Measurements from ENCODE around the gene KCTD10.

Gene KCTD10

GRCh38 chr12:109494348-109494881, 17.3 kb upstream of the KCTD10 start:
- no peaks in the 10 kb centered on the region for H3K27me3 ChIP-seq (replicated peaks)
- in situ Hi-C loops (cut with HindIII; ENCODE audit: low pct_ligation_motif_present, low sequenced_read_pairs): no loop called here
- no peak overlapping the region for H3K27ac ChIP-seq
- H3K36me3 ChIP-seq (replicated peaks): peaks cover 19% of the 10 kb centered on the region
- TF ChIP-seq CTCF (IDR thresholded peaks at IDR 0.05; ENCODE audit: low read depth, low read length, missing control alignments): no peak
- DNase-seq: no peak
- H3K4me3 ChIP-seq (ENCODE audit: low read depth, low read length): no peak overlapping the region

- no peaks in the 10 kb centered on the region for H3K27me3 ChIP-seq (replicated peaks)
- DNase-seq: no peak
- no peak for TF ChIP-seq CTCF (IDR thresholded peaks at IDR 0.05; ENCODE audit: low read depth, low read length, missing control alignments)
- in situ Hi-C loops (cut with HindIII; ENCODE audit: low pct_ligation_motif_present, low sequenced_read_pairs): no loop called here
- H3K4me3 ChIP-seq (ENCODE audit: low read depth, low read length): no peak overlapping the region
- no peak overlapping the region for H3K27ac ChIP-seq
- peaks cover 21% of the 10 kb centered on the region for H3K36me3 ChIP-seq (replicated peaks)
Measured at GRCh38 chr12:109493938-109494337, 16.8 kb upstream of the KCTD10 start.

GRCh38 chr12:109493090-109493489, 16.0 kb upstream of the KCTD10 start:
- Histone ChIP-seq H3K27me3 (replicated peaks) (no peaks in the 10 kb centered on the region), H3K4me3 (ENCODE audit: low read depth, low read length) (no peak overlapping the region), H3K36me3 (replicated peaks) (peaks cover 25% of the 10 kb centered on the region), H3K27ac (no peak overlapping the region)
- in situ Hi-C loops (cut with HindIII; ENCODE audit: low pct_ligation_motif_present, low sequenced_read_pairs): no loop called here
- no peak for DNase-seq
- TF ChIP-seq CTCF (IDR thresholded peaks at IDR 0.05; ENCODE audit: low read depth, low read length, missing control alignments): no peak

GRCh38 chr12:109492371-109492770, 15.3 kb upstream of the KCTD10 start:
- Histone ChIP-seq H3K36me3 (replicated peaks) (peaks cover 32% of the 10 kb centered on the region), H3K27me3 (replicated peaks) (no peaks in the 10 kb centered on the region), H3K27ac (no peak overlapping the region), H3K4me3 (ENCODE audit: low read depth, low read length) (no peak overlapping the region)
- in situ Hi-C loops (cut with HindIII; ENCODE audit: low pct_ligation_motif_present, low sequenced_read_pairs): no loop called here
- DNase-seq: no peak
- TF ChIP-seq CTCF (IDR thresholded peaks at IDR 0.05; ENCODE audit: low read depth, low read length, missing control alignments): no peak

GRCh38 chr12:109491671-109492070, 14.6 kb upstream of the KCTD10 start:
- in situ Hi-C loops (cut with HindIII; ENCODE audit: low pct_ligation_motif_present, low sequenced_read_pairs): no loop called here
- no peak for DNase-seq
- no peak overlapping the region for H3K4me3 ChIP-seq (ENCODE audit: low read depth, low read length)
- H3K36me3 ChIP-seq (replicated peaks): peaks cover 38% of the 10 kb centered on the region
- TF ChIP-seq CTCF (IDR thresholded peaks at IDR 0.05; ENCODE audit: low read depth, low read length, missing control alignments): no peak
- H3K27me3 ChIP-seq (replicated peaks): no peaks in the 10 kb centered on the region
- no peak overlapping the region for H3K27ac ChIP-seq

GRCh38 chr12:109489955-109490565, 13.0 kb upstream of the KCTD10 start:
- Histone ChIP-seq H3K27me3 (replicated peaks) (no peaks in the 10 kb centered on the region), H3K4me3 (ENCODE audit: low read depth, low read length) (no peak overlapping the region), H3K27ac (no peak overlapping the region), H3K36me3 (replicated peaks) (peaks cover 52% of the 10 kb centered on the region)
- DNase-seq: no peak
- TF ChIP-seq CTCF (IDR thresholded peaks at IDR 0.05; ENCODE audit: low read depth, low read length, missing control alignments): no peak
- in situ Hi-C loops (cut with HindIII; ENCODE audit: low pct_ligation_motif_present, low sequenced_read_pairs): no loop called here

All from brain microvascular endothelial cell (primary cell).